NCI-H446 treated with DMSO at 0.1 percent for 48 hours (cell line): ENCODE measurements around the gene CRIM1.

Source experiments
- DNase-seq: peaks from one replicate; lab custom pipeline; 2025; lab: John Stamatoyannopoulos, UW

CRIM1 gene

DNA sequence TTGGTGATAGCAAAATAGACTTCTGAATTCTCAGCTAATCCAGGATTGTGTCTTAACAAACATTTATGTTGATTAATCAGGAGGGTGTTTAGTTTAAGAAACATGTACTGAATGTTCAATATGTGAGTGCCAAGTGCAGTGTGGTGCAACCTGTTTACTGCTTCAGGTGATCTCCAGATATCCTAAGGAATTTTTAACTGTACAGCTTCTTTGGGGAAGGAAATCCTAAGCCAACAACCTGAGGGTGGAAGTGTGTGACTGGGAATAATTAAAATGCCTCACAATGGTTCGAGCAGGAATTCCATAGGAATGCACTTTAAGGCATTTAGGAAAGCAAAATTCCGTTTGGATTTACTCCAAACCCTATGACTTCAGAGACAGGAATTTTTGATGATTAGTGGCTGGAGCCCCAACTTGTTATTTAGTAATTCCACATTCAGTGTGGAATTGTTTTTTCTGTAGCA lies 16.4 kb downstream of the CRIM1 start:
- no peak for DNase-seq

DNA sequence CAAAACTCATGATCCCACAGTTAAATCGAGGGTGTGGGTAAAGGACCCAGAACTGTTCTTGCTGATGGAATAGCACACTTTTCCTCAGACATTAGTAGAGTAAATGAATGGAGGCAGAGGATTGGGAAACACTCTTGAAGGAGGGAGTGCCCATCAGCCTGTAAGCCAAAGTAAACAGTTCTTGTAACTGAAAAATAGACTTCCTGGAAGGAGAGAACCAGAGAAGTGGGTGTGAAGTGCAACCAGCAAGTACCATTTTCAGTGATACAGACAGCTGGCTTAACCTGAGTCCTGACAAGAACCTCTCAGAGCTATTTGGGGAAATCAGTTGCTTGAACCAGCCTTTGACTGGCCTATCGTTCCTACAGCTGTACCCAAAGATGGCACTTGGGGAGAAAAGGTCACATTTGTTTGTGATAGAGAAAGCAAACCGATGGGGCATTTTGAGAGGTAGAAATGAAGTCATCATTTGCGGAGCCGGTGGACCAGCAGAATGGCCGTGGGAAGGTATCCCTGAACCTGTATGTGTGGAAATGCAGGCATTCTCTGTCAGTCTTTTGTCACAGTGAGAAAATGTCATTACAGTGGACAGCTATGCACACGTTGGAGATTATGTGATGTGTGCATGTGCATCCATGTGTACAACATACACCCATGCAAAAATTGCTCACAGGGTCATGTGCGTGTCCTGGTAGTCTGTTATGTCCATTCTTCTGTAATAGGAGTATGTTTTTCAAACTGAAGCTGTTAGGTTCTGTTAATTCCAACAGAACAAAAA lies 17.8 kb downstream of the CRIM1 start:
- no peak for DNase-seq

DNA sequence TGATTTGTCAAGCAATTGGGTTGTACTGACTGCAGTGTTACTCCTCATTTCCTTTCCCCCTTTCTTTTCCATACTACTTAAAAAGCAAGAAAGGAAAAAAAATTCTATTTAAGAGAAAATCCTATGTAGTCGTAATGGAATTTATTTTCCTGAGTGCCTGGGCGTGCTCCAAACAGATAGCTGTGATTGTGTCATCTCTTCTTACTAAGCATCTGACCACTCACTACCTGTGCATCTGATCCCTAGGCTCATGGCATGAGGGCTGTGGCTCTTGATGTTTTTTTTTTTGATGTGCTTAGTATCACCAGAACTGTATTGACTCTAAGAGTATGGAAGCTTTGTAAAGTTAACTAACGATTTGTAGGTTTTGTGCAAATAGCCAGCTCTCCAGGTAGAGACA lies 19.0 kb downstream of the CRIM1 start:
- DNase-seq: no peak

DNA sequence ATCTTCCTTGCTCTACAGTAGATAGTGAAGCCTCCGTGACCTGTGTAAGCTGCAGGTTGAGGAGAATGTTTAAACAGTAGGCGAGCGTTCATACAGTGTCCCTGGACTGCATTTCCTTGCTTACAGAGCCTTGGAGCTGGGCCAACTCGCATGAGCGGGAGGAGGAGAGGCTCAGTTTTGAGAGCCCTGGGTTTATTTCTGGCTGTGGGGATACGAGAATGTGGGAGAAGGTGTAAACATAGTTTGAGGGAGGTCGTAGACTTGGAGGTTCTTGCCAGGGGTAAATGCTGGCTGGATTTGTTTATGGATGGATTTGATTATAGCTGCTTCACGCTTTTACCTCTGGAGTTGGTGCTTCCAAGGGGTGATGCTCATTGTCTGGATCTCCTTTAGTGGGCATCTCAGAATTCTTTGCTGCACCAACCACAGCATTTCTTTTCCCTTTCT lies 20.8 kb downstream of the CRIM1 start:
- peak; percentile 28 for DNase-seq

DNA sequence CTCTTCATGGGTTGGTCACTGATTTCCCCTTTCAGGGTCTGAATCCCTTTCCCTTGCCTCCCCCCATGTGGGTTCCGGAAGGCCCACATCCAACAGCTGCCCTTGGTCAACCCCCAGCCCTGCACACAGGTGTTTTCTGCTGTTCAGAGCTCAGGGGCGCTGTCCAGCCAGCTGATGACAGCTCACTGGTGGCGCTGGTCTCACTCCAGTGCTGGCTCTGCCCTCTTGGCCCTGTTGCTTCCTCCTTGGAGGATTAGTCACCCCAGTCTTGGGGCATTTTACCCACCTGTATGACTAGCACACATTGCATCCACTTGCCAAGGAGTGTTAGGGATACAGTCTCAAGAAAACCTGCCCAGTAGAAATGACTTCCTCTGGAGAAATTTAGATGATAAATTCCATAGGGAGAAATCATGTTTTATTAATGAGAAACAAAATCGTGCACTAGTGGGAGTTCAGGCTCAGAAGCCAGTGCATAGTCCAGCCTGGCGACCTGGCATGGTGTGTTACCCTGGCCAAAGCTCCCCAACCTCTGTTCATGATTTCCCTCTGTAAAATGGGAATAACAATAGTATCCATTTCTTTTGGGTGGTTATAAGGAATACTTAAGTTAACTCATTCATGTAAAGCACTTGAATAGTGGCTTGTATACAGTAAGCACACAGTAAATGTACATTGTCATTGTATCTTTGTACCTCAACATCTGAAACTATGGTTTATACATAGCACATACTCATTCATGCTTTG lies 21.6 kb downstream of the CRIM1 start:
- no peak for DNase-seq

DNA sequence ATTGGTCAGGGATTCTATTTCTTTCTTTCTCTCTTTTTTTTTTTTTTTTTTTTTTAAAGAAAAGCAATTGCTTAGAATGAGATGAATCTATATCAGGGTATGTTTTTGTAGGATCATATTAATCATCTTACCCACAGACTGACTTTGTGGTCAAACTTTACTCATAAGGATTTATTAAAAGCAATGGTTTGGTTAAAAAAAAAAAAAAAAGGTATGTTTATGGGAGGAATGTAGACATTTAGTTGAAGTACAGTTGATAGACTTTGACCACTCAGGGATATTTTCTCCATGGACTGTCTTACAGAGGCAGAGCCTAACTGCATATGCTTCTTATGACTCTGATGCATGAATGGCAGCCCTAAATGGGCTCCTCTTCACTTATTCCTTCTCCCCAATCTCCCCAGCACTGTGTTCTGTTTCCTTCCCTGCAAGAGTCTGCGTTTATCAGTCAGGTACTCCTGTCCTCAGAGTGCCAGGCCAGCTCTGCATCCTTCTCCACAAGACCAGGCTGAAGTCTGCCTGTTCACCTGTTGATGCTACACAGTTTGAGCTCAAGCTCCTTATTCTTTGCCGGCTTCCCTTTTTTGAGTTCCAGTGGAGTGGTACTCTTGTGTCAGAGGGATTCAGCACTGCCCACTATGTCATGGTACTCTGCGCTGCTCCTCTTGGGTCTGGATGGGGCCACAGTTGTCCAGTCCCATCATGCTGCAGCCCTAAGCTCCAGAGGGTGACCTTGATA lies 24.3 kb downstream of the CRIM1 start:
- DNase-seq: no peak

DNA sequence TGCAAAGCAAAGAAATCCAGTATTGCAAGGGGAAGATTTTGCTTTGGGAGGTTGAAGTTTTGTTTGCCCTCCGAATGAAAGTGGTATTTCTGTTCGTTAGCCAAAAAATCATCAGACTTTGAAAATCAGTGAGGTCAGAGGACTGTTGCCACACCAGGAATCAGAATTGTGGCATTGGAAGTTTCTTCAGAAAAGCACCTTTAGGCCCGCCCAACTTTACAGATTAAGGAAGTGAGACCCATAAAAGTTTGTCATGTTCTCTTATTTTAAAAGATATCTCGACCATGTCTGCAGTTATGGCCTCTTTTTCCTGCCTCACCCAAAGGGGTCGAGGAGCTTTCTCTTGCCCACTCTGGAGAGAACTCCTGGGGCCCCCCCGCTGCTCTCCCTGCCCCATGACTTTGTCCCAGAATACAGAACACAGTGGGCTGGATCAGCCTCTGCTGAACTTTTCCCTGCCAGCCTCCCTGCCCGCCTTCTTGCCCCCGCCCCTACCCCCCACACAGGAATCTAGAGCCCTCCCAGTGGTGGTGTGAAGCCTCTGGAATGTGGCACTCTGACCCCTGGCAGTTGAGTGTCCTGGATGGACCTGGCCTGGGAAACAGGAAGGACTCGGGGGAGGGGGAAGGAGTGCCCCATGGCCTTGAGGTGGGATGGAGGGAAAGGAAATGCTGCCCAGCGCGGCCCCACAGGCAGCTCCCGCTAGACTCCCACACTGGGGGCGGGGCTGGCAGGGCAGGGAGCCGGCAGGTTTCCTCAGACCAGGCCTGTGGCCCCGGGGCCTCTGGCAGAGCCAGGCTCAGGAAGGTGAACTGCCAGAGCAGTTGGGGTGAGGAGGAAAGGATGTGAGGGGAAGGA lies 25.3 kb downstream of the CRIM1 start:
- no peak for DNase-seq

DNA sequence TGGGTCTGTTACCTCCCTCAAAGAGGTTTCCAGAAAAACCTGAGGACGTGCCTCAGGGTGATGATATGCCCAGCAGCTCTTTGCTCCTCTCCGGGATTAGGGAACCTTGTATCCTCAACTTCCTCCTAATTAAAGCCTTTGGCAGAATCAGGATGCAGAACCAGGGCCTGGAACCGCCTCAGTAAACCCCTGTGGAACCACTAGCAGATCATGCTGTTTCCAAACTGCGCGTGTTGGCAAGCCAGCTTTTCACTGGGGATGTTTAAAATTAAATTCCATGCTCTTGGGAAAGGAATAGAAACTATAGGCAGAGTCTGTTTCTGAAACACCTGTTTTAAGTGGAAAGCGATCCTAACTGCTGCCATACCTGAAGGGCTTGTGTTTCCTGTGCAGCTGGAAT lies 26.4 kb downstream of the CRIM1 start:
- DNase-seq: no peak

DNA sequence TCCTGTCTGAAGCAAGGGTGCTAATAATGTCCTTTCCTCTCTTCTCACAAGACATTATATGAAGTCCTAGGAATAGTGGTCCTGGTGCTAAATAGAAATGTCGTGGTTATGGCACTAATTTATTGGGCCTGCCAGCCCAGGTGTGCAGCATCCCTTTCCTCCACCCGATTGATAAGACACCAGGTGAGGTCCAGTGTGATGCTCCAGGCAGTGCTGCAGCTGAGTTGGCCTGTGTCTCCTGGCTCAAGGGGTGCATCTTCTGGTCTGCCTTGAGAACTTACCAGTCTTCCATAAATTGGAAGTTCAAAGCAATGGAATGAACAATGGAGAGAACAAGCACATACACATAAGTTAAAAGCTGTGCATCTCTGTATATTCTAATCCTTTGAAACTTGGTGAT lies 26.9 kb downstream of the CRIM1 start:
- DNase-seq: no peak

DNA sequence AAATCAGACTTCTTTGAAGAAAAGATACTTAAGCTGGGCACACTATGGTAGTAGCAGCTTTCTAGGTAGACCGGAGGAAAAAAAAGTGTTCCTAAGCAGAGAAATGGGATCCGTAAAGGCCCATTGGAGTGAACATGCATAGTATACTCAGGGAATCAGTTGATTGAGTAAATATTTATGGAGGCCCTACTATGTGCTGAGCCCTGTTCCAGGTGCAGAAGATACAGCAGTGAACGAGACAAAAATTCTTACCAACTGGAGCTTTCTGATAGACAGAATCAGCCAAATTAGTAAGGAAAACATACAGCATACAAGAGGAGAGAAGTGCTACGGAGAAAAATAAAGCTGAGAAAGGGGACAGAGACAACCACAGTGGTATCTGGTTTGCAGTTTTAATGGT lies 28.1 kb downstream of the CRIM1 start:
- no peak for DNase-seq

DNA sequence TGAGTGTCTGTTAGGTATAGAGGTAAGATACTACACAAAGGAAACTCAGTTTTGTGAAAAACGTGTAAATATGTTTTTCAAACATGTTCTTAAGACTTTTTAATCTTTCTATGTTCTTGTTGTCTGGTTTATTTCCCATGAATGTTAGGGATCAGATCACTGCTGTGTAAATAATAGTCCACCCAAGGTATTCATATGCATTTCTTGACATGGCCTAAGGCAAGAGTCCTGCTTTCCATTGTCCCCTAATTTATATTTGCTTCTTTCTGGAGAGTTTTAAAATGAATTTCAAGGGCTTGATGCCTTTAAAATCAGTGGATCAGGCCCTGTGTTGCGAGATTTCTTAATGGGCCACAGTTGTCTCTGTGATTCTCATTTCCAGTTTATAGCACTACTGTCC lies 28.9 kb downstream of the CRIM1 start:
- no peak for DNase-seq

DNA sequence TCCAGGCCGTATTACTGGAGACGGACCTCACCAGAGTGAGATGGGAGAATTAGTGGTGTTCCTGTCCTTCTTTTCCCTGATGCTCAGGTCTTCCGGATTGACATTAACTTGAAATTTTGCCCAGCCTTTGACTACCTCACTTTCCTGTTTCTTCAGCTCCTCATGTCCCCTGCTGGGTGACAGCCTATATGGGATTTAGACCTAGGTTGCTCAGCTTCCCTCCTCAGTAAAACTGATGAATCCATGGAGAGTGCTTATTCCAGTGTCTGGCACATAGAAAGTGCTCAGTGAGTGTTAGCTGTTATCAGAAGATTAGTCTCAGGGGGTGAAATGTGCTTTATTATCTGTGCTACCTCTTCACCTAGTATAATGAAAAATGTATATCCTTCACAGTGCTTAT lies 30.0 kb downstream of the CRIM1 start:
- no peak for DNase-seq

DNA sequence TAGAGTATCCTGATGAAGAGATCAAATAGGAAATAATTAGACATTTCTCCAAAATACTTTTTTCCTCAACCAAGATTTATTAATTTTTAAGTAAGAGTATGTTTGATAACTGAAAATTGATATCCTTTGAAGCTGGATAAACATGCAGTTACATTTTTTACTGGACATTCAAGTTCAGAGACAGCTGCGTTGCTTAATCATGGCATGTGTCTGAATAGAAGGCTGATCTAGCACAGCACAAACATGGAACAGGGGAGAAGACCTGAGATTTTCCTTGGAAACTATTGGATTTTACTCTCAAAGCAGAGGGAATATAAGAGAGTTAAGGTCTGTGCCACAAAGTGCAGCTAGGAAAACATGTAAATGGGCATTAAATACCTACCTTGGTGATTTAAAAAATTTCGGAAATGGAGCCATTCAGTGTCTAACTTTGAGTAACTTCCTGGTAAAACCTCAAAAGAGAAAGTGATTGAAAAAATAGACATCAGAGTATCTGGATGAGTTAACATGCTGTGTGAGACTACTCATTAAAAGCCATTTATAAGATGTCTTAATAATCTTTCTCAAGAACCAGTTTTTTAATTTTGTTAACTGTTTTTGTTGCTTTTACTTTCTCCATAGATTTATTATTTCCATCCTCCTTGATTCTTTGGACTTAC lies 31.8 kb downstream of the CRIM1 start:
- DNase-seq: no peak

DNA sequence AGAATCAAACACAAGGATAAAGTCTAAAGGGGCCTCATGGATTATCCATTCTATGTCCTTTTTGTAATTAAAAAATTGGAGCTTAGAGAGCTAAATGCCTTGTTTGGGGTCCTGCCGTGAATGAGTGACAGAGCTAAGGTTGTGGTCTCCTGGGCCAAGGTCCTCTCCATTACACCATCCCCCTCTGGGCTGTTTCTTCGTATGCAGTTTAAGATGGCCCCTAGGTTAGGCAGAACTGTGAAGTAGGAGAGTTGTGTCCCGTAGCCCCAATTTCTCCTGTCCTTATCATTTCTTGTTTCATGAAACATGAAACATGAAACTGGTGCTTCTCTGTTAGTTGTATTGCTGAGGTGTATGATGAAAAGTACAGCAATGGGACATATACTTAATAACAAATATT lies 32.9 kb downstream of the CRIM1 start:
- DNase-seq: no peak

DNA sequence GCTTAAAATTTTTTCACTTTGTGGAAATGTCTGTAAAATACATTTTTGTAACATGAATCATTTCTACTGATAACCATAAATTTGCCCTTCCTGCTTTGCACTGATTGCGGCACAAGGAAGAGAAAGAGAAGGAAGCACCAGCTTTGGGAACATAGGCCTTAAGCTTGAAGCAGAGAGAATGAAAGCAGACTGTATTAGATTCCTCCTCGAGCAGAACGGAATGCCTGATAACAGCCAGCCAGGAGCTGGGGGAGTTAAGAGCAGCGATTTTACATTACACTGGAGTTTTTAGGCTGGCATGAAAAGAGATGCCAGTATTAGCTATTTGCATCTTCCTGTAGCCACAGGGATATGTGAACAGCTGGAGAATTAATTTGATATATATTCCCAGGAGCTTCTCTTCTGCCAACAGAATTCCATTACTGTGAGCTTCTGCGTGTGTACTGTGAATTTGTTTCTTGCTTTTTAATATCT lies 33.5 kb downstream of the CRIM1 start:
- DNase-seq: no peak

DNA sequence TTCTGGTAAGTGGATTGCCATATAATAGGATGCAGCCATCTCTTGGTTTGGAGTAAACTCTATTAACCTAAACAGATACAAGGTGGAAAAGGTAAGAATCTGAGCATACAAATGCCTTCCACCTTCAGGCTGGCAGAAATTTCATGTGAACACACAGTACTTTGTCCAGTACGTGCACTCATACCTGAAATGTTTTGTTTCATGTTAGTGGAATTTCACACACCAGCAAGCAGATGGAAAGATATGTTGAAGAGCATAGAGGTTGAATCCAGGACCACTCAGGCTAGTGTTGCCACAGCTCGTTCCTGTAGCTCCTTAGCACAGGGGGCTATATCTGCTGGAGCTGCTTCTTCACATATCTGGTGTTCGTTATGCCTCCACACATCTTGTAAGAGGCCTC lies 34.0 kb downstream of the CRIM1 start:
- no peak for DNase-seq

DNA sequence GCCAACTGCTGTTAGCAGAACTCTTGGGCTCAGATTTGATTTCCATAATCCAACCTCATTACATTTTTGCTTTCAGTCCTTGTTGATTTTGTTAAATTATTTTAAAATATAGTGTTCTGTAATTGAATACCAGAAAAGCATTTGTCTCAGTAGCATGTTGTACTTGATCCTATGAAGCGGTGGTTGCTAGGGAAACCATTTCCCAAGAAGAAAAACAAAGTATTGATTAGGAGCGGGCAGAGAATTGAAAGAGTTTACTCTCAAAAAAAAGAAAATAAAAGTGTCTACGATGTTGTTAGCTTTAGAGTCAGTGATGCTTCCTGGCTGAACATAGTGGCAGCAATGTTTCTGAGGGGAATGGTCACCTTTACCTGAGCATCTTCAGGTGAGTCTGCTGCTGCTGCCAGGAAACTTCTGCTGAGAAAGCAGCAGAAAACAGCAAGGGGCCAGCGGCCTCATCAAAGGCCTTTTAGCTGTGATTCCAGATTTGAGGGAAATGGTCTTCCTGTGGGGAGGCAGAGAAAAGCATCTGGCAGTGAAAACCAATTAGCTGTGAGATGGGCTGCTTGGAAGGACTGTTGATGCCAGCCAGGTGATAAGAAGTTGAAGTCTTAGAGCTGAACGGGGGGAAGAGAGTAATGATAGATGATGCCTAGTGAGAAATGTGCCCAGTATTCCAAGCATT lies 37.1 kb downstream of the CRIM1 start:
- DNase-seq: no peak

DNA sequence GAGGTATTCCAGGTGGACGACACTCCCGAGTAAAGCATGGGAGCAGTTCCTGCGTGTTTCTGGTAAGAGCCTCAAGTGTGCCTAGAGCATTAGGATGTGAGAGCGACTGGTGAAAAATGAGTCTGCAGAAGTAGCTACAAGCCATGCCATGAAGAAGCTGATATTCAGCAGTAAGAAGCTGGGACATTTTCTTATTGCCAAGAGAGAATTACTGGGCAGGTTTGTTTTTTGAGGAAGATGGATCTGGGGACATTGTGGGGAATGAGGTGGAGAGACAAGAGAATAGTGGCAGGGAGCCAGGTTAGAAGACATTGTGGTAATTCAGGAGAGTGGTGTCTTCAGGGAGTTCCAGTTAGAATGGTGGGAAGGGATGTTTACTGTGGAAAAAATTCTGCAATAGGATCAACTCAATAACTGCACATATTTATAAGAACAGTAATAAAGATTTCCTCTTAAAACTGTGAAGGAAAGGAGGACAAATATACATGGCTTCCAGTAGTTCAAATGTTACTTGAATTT lies 38.2 kb downstream of the CRIM1 start:
- DNase-seq: no peak

DNA sequence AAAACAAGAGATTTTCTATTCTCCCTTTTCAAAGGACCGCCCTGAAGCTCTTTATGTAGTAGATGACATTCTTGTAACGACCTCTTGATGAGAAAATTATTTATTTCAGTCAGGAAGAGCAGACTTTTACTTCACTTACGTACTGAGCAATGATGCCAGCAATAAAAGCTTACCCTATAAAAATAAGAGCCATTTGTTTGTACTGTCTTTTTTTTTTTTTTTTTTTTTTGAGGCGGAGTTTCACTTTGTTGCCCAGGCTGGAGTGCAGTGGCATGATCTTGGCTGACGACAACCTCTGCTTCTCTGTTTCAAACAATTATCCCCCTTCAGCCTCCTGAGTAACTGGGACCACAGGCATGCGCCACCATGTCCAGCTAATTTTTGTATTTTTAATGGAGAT lies 39.2 kb downstream of the CRIM1 start:
- peak; percentile 10 for DNase-seq

DNA sequence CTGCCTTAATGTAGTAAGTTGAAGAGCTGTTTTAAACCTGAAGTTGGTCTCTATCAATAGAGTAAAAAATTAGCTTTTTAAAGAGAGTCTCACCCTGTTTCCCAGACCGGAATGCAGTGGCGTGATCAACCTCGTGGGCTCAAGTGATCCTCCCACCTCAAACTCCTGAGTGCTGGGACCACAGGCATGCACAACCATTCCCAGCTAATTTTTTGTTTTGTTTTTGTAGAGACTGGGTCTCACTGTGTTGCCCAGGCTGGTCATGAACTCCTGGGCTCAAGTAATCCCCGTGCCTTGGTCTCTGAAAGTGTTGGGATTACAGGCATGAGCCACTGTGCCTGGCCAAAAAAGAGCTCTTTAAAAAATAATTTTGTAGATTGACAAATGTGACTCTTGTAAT lies 40.3 kb downstream of the CRIM1 start:
- no peak for DNase-seq
